ENCODE data around the gene RABGGTA. TPM values are rescaled to one million over a fixed set of nuclear protein-coding genes. Genes with fewer than 3 reads are reported as not detected.

The RABGGTA gene
- 9.5 TPM for total RNA-seq
- 23.4 TPM for polyA plus RNA-seq

GRCh38 chr14:24271134-24271833 lies at the start of gene RABGGTA:
RABGGTA (minus strand) TSS chr14:24271597; CDS start chr14:24271115, 482 bp downstream.
- Histone ChIP-seq H3K36me3 (ENCODE audit: insufficient read depth) (no peaks in the 10 kb centered on the region), H3K4me1 (ENCODE audit: insufficient read depth) (no peaks in the 10 kb centered on the region), H3K27ac (ENCODE audit: low read depth) (peak within 1 kb of the TSS; percentile 93), H3K4me3 (ENCODE audit: low read depth, low read length) (peak within 1 kb of the TSS; percentile 71)
- under 1% methylated on average over 61 of the region's 61 CpGs for WGBS
- peak; percentile 57 for DNase-seq (ENCODE audit: extremely low spot score)

GRCh38 chr14:24317141-24317928 lies 45.9 kb upstream of the RABGGTA start:
- Histone ChIP-seq H3K4me1 (ENCODE audit: insufficient read depth) (no peaks in the 10 kb centered on the region), H3K36me3 (ENCODE audit: insufficient read depth) (no peaks in the 10 kb centered on the region), H3K27ac (ENCODE audit: low read depth) (no peak overlapping the region), H3K4me3 (ENCODE audit: low read depth, low read length) (no peak overlapping the region)
- no peak for DNase-seq (ENCODE audit: extremely low spot score)
- 61% methylated on average over 3 of the region's 3 CpGs for WGBS

GRCh38 chr14:24316597-24316950 lies 45.2 kb upstream of the RABGGTA start:
- Histone ChIP-seq H3K4me1 (ENCODE audit: insufficient read depth) (no peaks in the 10 kb centered on the region), H3K27ac (ENCODE audit: low read depth) (no peak overlapping the region), H3K4me3 (ENCODE audit: low read depth, low read length) (no peak overlapping the region), H3K36me3 (ENCODE audit: insufficient read depth) (no peaks in the 10 kb centered on the region)
- WGBS: 46% methylated on average over 18 of the region's 18 CpGs
- DNase-seq (ENCODE audit: extremely low spot score): no peak

- H3K27ac ChIP-seq (ENCODE audit: low read depth): no peak overlapping the region
- H3K4me1 ChIP-seq (ENCODE audit: insufficient read depth): no peaks in the 10 kb centered on the region
- WGBS: 34% methylated on average over 70 of the region's 70 CpGs
Observed at GRCh38 chr14:24315807-24316596, 44.6 kb upstream of the RABGGTA start.

GRCh38 chr14:24315243-24315806 lies 43.9 kb upstream of the RABGGTA start:
- no peaks in the 10 kb centered on the region for H3K4me1 ChIP-seq (ENCODE audit: insufficient read depth)
- WGBS: 81% methylated on average over 10 of the region's 10 CpGs
- H3K27ac ChIP-seq (ENCODE audit: low read depth): no peak overlapping the region
- no peaks in the 10 kb centered on the region for H3K36me3 ChIP-seq (ENCODE audit: insufficient read depth)
- no peak for DNase-seq (ENCODE audit: extremely low spot score)
- no peak overlapping the region for H3K4me3 ChIP-seq (ENCODE audit: low read depth, low read length)

More at GRCh38 chr14:24315807-24316596, 44.6 kb upstream of the RABGGTA start:
- no peak for DNase-seq (ENCODE audit: extremely low spot score)
- H3K4me3 ChIP-seq (ENCODE audit: low read depth, low read length): no peak overlapping the region
- no peaks in the 10 kb centered on the region for H3K36me3 ChIP-seq (ENCODE audit: insufficient read depth)

GRCh38 chr14:24314377-24315193 lies 43.2 kb upstream of the RABGGTA start:
- WGBS: 71% methylated on average over 5 of the region's 5 CpGs
- DNase-seq (ENCODE audit: extremely low spot score): no peak
- Histone ChIP-seq H3K36me3 (ENCODE audit: insufficient read depth) (no peaks in the 10 kb centered on the region), H3K4me1 (ENCODE audit: insufficient read depth) (no peaks in the 10 kb centered on the region), H3K27ac (ENCODE audit: low read depth) (no peak overlapping the region), H3K4me3 (ENCODE audit: low read depth, low read length) (no peak overlapping the region)

- DNase-seq (ENCODE audit: extremely low spot score): no peak
- 76% methylated on average over 2 of the region's 2 CpGs for WGBS
- H3K4me3 ChIP-seq (ENCODE audit: low read depth, low read length): no peak overlapping the region
- no peaks in the 10 kb centered on the region for H3K4me1 ChIP-seq (ENCODE audit: insufficient read depth)
- no peaks in the 10 kb centered on the region for H3K36me3 ChIP-seq (ENCODE audit: insufficient read depth)
- H3K27ac ChIP-seq (ENCODE audit: low read depth): no peak overlapping the region
Observed at GRCh38 chr14:24313913-24314312, 42.5 kb upstream of the RABGGTA start.

- no peak overlapping the region for H3K4me3 ChIP-seq (ENCODE audit: low read depth, low read length)
- no peaks in the 10 kb centered on the region for H3K36me3 ChIP-seq (ENCODE audit: insufficient read depth)
- no peak for DNase-seq (ENCODE audit: extremely low spot score)
- no peaks in the 10 kb centered on the region for H3K4me1 ChIP-seq (ENCODE audit: insufficient read depth)
- H3K27ac ChIP-seq (ENCODE audit: low read depth): no peak overlapping the region
- 70% methylated on average over 9 of the region's 9 CpGs for WGBS
Observed at GRCh38 chr14:24312736-24313507, 41.5 kb upstream of the RABGGTA start.

- H3K27ac ChIP-seq (ENCODE audit: low read depth): no peak overlapping the region
- no peak for DNase-seq (ENCODE audit: extremely low spot score)
- H3K36me3 ChIP-seq (ENCODE audit: insufficient read depth): no peaks in the 10 kb centered on the region
- WGBS: 94% methylated on average over 1 of the region's 1 CpG
- no peaks in the 10 kb centered on the region for H3K4me1 ChIP-seq (ENCODE audit: insufficient read depth)
- no peak overlapping the region for H3K4me3 ChIP-seq (ENCODE audit: low read depth, low read length)
Observed at GRCh38 chr14:24311837-24312615, 40.6 kb upstream of the RABGGTA start.

GRCh38 chr14:24310646-24311604 lies 39.5 kb upstream of the RABGGTA start, which contains the start of gene LTB4R:
LTB4R (plus strand) TSS chr14:24311502; CDS start chr14:24315652, 4,150 bp downstream.
- WGBS: 9% methylated on average over 99 of the region's 99 CpGs
- Histone ChIP-seq H3K27ac (ENCODE audit: low read depth) (peak within 1 kb of the TSS; percentile 66), H3K4me1 (ENCODE audit: insufficient read depth) (no peaks in the 10 kb centered on the region), H3K36me3 (ENCODE audit: insufficient read depth) (no peaks in the 10 kb centered on the region), H3K4me3 (ENCODE audit: low read depth, low read length) (peak within 1 kb of the TSS; percentile 51)
- DNase-seq (ENCODE audit: extremely low spot score): no peak

- Histone ChIP-seq H3K4me3 (ENCODE audit: low read depth, low read length) (peak overlapping the region; percentile 51), H3K27ac (ENCODE audit: low read depth) (no peak overlapping the region), H3K36me3 (ENCODE audit: insufficient read depth) (no peaks in the 10 kb centered on the region), H3K4me1 (ENCODE audit: insufficient read depth) (no peaks in the 10 kb centered on the region)
- no peak for DNase-seq (ENCODE audit: extremely low spot score)
- 36% methylated on average over 5 of the region's 5 CpGs for WGBS
Observed at GRCh38 chr14:24310265-24310645, 38.9 kb upstream of the RABGGTA start.

Data from urinary bladder (tissue), 4 donors.